ENCODE data around the gene CAMKMT.

CAMKMT gene

GRCh38 chr2:44638649-44639048, 276.9 kb downstream of the CAMKMT start:
- DNase-seq (ENCODE audit: low read depth in 1 of 2, low spot score in 1 of 2), result no peak

- DNase-seq (ENCODE audit: low read depth in 1 of 2, low spot score in 1 of 2), result no peak
Observed at GRCh38 chr2:44639399-44639798, 277.7 kb downstream of the CAMKMT start.

GRCh38 chr2:44642123-44642857, 280.5 kb downstream of the CAMKMT start:
- no peak for DNase-seq (ENCODE audit: low read depth in 1 of 2, low spot score in 1 of 2)

GRCh38 chr2:44645937-44646336, 284.2 kb downstream of the CAMKMT start:
- DNase-seq (ENCODE audit: low read depth in 1 of 2, low spot score in 1 of 2), result no peak

GRCh38 chr2:44649381-44649780, 287.6 kb downstream of the CAMKMT start:
- DNase-seq (ENCODE audit: low read depth in 1 of 2, low spot score in 1 of 2), result no peak

- no peak for DNase-seq (ENCODE audit: low read depth in 1 of 2, low spot score in 1 of 2)
Observed at GRCh38 chr2:44650796-44651195, 289.0 kb downstream of the CAMKMT start.

GRCh38 chr2:44651974-44652373, 290.2 kb downstream of the CAMKMT start:
- DNase-seq (ENCODE audit: low read depth in 1 of 2, low spot score in 1 of 2), result no peak

- no peak for DNase-seq (ENCODE audit: low read depth in 1 of 2, low spot score in 1 of 2)
Observed at GRCh38 chr2:44652701-44653100, 291.0 kb downstream of the CAMKMT start.

GRCh38 chr2:44655401-44655864, 293.7 kb downstream of the CAMKMT start:
- no peak for DNase-seq (ENCODE audit: low read depth in 1 of 2, low spot score in 1 of 2)

GRCh38 chr2:44656460-44656859, 294.7 kb downstream of the CAMKMT start:
- no peak for DNase-seq (ENCODE audit: low read depth in 1 of 2, low spot score in 1 of 2)

GRCh38 chr2:44663471-44664073, 301.8 kb downstream of the CAMKMT start:
- no peak for DNase-seq (ENCODE audit: low read depth in 1 of 2, low spot score in 1 of 2)

- DNase-seq (ENCODE audit: low read depth in 1 of 2, low spot score in 1 of 2), result no peak
Observed at GRCh38 chr2:44668336-44668735, 306.6 kb downstream of the CAMKMT start.

- no peak for DNase-seq (ENCODE audit: low read depth in 1 of 2, low spot score in 1 of 2)
Observed at GRCh38 chr2:44671276-44671675, 309.5 kb downstream of the CAMKMT start.

- no peak for DNase-seq (ENCODE audit: low read depth in 1 of 2, low spot score in 1 of 2)
Observed at GRCh38 chr2:44671916-44672315, 310.2 kb downstream of the CAMKMT start.

GRCh38 chr2:44672431-44672830, 310.7 kb downstream of the CAMKMT start:
- no peak for DNase-seq (ENCODE audit: low read depth in 1 of 2, low spot score in 1 of 2)

- no peak for DNase-seq (ENCODE audit: low read depth in 1 of 2, low spot score in 1 of 2)
Observed at GRCh38 chr2:44674473-44675284, 312.9 kb downstream of the CAMKMT start.

- DNase-seq (ENCODE audit: low read depth in 1 of 2, low spot score in 1 of 2), result no peak
Observed at GRCh38 chr2:44676379-44676778, 314.6 kb downstream of the CAMKMT start.

- no peak for DNase-seq (ENCODE audit: low read depth in 1 of 2, low spot score in 1 of 2)
Observed at GRCh38 chr2:44679584-44679983, 317.8 kb downstream of the CAMKMT start.

GRCh38 chr2:44679990-44680389, 318.2 kb downstream of the CAMKMT start:
- DNase-seq (ENCODE audit: low read depth in 1 of 2, low spot score in 1 of 2), result no peak

- DNase-seq (ENCODE audit: low read depth in 1 of 2, low spot score in 1 of 2), result no peak
Observed at GRCh38 chr2:44680424-44680971, 318.8 kb downstream of the CAMKMT start.

GRCh38 chr2:44680983-44681531, 319.3 kb downstream of the CAMKMT start:
- DNase-seq (ENCODE audit: low read depth in 1 of 2, low spot score in 1 of 2), result no peak
